Measurements from ENCODE around the gene SLC9B2. TPM values are rescaled to one million over a fixed set of nuclear protein-coding genes. Genes with fewer than 3 reads are reported as not detected.

Gene SLC9B2, protein sequence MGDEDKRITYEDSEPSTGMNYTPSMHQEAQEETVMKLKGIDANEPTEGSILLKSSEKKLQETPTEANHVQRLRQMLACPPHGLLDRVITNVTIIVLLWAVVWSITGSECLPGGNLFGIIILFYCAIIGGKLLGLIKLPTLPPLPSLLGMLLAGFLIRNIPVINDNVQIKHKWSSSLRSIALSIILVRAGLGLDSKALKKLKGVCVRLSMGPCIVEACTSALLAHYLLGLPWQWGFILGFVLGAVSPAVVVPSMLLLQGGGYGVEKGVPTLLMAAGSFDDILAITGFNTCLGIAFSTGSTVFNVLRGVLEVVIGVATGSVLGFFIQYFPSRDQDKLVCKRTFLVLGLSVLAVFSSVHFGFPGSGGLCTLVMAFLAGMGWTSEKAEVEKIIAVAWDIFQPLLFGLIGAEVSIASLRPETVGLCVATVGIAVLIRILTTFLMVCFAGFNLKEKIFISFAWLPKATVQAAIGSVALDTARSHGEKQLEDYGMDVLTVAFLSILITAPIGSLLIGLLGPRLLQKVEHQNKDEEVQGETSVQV
- 1 to 10 TPM; 6.7 to 9.7 (median 7.8) TPM for polyA plus RNA-seq (ENCODE audit: insufficient read length in 3 of 3)
- long read RNA-seq, donor 1, result 0 reads
- long read RNA-seq, donor 2, result 0 reads
- long read RNA-seq, donor 3, result 0 reads
- long read RNA-seq, donor 4, partial matches to known transcripts, result 0 of 1 reads
- long read RNA-seq, donor 4, other reads (novel, unspliced or antisense), result 0 of 1 reads
- long read RNA-seq, donor 5, result 0 reads
- long read RNA-seq, donor 6, partial matches to known transcripts, result 0 of 1 reads
- long read RNA-seq, donor 6, other reads (novel, unspliced or antisense), result 0 of 1 reads
- long read RNA-seq, donor 7, partial matches to known transcripts, result 0 of 1 reads
- long read RNA-seq, donor 7, other reads (novel, unspliced or antisense), result 0 of 1 reads
- long read RNA-seq, donor 8, result 0 reads
- long read RNA-seq, donor 9, result 0 reads
- long read RNA-seq, donor 10, partial matches to known transcripts, result 0 of 1 reads
- long read RNA-seq, donor 10, other reads (novel, unspliced or antisense), result 0 of 1 reads
- long read RNA-seq, donor 11, result 0 reads
- long read RNA-seq, donor 12, partial matches to known transcripts, result 0 of 1 reads
- long read RNA-seq, donor 12, other reads (novel, unspliced or antisense), result 0 of 1 reads
- long read RNA-seq, donor 13, partial matches to known transcripts, result 0 of 1 reads
- long read RNA-seq, donor 13, other reads (novel, unspliced or antisense), result 0 of 1 reads
- long read RNA-seq, donor 14, result 0 reads
- long read RNA-seq, donor 15, result 0 reads
- long read RNA-seq, donor 16, partial matches to known transcripts, result 0 of 3 reads
- long read RNA-seq, donor 16, other reads (novel, unspliced or antisense), result 0 of 3 reads

DNA sequence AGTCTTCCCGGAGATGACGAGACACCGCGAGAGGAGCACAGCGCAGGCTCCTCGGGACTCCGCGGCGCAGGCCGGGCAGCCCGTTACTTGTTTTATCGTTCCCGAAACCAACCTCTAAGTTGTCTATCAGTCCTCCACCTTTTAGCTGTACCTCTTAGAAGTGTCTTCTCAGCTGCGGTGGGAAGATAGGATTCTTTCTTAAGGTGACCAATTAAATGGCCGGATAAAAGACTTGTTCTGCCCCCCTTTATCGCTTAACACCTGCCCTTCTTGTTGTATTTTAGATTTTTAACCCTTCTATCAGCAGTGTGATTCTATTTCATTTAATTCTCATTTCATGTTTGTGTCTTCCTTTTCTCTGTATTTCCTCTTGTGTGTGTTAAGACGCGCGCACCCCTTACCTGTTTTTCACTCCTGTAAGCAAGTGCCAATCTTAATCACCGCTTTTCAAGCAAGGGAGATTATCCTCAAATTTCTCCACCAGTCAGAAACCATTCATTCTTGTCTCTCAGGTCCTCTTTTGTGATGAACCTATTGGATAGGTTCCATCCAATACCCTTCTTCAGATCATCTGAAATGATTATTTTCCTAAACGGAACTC, at the start of gene SLC9B2:
Gene SLC9B2 (minus strand): TSS at position 15 of the 601 bp plus-strand sequence. CDS start 9,211 bp downstream, outside the sequence.
- no peak for DNase-seq

DNA sequence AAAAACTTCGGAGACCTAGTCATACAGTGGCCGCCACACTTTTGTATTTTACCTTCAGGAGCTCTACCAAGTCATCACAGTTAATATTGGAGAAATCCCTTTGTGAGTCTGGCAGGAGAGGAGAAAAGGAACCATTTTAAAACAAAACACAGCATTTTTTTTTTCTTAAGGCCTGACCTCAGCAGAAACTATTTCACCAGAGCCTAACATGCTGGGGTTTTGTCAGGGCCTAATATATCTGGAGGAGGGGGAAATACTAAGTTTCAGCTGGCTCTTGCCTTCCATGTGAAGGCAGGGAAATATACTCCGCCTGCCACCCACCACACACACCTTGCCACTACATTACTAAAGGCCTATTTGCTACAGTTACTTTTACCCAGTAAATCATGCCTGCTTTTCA, 49.6 kb upstream of the SLC9B2 start:
- DNase-seq, result no peak

DNA sequence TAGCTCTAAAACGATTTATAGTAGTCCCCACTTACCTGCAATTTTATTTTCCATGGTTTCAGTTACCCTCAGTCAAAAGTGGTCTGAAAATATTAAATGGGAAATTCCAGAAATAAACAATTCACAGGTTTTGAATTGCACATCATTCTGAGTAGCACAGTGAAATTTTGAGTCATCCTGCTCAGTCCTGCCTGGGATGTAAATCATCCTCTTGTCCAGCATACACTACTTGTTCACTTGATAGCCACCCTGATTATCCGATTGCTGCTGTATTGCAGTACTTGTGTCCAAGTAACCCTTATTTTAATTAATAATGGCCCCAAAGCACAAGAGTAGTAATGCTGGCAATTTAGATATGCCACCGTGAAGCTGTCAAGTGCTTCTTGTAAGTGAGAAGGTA, 46.6 kb upstream of the SLC9B2 start:
- no peak for DNase-seq

DNA sequence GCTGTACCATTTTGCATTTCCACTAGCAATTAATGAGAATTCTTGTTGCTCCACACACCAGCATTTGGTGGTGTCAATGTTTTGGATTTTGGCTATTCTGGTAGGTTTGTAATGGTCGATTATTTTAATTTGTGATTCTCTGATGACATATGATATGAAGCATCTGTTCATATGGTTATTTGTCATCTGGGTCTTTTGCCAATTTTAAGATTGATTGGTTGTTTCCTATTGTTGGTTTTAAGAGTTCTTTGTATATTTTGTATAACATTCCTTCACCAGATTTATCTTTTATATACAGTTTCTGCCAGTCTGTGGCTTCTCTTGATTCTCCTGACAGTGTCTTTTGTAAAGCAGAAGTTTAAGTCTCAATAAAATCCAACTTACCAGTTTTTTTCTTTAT, 41.6 kb upstream of the SLC9B2 start:
- DNase-seq, result no peak

DNA sequence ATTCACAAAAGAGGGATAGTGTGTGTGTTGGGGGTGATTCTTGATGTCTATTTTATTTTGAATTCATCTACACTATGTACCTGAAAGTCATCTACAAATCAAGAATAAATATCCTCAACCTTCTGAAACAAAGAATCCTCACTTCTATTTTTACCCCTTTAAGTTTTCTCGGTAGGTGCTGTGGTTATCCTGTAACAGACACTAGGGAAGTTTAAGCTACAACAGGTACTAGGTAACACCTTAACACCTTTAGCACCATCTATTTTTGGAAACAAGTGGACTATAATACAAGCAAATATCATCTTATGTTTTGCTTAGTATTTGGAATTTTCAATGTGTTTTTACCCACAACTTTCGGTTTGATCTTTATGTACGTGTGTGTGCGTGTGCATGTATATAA, 35.0 kb upstream of the SLC9B2 start:
- DNase-seq, result no peak

DNA sequence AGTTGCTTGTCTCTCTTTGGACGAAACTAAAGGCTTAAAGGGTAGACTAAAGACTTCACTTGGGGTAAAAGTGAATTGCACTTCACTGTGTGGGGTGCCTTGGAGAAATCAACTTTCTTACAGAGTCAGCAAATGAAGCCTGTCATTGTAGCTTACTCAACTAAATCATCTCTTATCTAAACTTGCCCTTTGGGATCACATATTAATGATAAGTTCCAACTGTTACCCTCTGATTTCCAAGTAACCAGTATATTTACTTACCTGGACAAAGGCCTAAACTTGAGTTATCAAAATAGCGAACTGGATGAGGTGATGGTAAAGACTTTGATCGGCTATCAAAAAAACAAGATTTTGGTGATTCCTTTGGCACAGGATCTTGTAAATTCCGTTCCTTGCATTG, 32.0 kb upstream of the SLC9B2 start:
- DNase-seq, result no peak

DNA sequence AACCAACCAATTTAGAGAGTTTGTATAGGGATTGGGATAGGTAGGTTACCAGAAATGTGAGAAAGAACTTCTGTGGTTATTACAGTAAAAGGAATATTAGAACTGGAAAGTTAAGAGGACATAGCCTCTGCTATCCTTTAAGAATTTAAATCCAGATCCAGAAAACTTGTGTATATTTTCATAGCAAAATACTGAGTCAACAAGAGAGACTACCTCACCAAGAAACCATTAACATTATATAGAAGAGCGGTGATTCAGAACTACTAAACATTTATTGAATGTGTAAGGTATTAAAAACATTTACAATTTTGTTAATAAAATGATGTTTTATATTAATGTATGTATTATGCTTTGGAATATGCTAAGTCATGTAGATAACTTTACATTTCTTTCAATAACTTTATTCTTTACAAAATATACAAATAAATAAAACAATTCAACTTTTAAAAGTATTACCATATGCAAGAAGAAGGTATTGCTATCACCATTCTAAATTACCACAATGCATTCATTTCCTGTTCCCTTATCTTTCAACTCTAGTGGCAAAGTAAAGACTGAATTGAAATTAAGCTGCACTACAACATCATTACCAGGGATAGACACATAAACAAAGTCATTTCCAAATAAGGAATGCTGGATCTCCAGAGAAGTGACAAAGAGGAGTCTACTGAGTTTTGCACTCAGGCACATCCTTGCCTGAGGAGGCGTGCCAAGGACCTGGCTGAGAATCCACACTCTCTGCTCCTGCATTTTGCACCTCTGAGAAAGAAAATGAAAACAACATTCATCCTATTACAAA, 29.2 kb upstream of the SLC9B2 start:
- DNase-seq, result no peak

DNA sequence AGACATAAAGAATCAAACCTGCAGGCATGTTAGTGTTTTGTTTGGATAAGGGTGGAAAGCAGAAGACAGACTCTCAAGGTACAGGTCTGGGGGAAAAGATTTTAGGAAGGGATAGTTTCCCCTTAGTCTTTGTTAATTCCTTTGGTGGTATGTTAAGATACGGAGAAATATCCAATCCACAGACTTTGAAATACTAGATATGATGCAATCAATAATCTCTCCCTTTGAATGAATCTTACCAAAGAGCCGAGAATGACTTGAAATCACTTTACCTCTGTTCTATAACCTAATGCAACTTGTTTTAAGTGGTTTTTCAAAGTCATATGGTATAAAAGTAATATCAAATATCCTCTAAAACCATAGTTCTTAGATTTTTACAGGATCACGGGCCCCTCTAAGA, 28.3 kb upstream of the SLC9B2 start:
- no peak for DNase-seq

DNA sequence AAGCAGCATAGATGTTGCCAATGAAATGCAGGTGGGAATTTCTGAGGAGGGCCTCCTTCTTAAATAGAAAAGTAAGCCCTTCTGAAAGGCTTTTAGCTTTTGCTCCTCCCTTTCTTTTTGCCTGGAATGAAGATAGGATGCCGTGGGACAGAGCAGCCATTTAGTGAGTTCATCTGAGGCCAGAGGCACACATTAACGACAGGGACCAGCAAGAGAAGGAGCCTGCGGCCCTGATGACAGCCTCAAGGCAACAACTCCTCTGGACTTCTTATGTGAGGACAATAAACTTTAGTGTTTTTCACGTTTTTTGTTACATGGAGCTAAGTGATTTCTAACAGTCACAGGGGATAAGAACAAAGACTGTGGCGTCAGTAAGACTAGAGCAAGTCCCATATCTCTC, 24.1 kb upstream of the SLC9B2 start:
- no peak for DNase-seq

DNA sequence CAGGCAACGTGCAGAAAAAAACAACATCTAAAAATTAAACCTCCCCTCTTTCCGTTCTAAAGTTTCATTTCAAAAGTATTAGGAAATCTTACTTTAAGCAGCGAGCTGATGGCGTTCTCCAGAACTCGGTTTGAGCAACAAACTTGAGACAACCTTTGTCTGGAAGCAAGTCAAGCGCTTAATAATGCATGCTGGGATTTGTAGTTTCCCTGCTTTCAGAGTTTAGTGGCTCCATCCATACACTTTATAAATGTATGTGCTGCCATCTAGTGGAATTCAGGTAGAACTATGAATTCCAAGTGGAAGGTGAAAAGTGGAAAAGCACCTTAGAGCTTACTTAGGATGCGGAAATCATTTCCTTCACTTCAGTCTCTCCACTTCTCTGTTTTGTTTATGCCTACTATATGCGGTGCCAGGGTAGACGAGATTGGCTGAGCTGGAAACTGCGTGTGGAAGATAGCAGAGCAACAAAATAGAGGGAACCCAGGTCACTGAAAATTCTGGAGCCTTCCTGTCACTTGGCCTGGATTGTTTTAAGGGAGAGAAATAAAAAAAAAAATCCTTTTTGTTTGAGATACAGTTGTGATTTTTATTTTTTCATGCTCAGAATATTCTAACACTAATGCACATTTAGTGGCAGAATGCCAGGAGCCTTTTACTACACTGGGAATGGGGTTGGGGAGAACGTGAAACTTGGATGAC, 23.3 kb upstream of the SLC9B2 start, which contains the start of gene BDH2:
Gene BDH2 (minus strand): TSS at position 144 of the 702 bp plus-strand sequence. CDS start 3,580 bp downstream, outside the sequence.
- DNase-seq, result peak; percentile 93

DNA sequence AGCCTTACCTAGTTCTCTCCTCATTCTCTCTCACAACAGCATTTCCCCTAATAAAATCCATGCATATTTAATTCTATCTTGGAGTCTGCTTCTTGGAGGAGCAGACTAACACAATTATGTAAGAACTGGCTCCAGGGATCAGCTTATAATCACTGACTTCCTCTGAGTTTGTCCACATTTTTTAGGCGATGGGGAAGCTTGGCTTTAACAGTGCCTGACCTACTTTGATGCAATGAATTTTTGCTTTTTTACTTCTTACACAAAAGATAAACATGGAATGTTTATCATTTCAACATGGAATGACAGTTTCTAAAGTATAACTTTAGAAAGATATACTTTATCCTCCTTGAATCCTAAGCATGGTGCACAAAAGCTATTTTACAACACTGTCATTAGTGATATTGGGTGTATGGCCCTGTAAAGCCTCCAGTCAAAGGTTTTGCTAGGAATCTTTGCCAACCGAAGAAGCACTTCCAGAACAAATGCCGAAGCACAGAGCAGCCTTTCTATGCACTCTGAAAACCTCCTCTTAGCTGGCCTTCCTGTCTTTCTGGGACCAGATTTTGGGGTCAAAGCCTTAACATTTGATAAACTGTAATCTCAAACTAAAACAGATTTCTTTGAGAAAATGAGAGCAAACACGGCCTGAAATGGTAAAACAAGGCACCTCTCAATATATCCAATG, 22.3 kb upstream of the SLC9B2 start:
- DNase-seq, result peak; percentile 16

DNA sequence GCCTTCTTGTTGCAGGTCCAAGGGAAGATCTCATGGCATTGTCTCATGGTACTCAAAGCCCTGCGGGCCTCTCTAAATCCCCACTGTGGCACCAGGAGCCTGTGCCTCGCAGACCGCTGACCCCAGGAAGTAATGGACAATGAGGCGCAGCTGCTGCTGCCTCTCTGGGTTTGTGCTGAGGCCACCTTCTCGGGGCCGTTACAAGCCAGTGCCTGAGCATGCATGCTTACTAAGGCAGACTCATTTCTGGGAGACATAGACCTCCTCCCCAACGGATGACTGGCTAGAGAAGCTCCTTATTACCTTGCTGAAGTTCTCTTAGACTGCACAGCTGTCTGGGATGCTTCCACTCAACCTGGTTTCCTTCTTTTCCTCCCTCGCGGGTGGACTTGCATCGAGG, 21.8 kb upstream of the SLC9B2 start:
- DNase-seq, result peak; percentile 4

DNA sequence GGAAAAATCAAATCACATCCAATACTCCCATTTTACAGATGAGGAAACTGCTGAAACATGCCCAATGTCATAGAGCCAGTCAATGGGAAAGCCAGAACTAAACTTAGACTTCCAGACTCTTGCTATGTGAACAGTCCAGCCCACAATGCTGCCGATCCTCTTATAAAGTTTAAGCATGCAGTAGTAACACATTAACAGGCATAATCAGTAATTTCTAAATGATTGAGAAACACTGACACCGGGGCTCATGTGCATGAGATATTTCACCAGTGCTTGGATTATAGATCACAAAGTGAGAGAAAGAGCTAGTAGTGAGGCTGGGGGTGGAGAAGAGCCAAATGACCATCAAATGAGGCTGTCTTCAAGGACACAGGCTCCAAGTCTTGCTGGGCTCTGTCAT, 20.6 kb upstream of the SLC9B2 start:
- DNase-seq, result no peak

DNA sequence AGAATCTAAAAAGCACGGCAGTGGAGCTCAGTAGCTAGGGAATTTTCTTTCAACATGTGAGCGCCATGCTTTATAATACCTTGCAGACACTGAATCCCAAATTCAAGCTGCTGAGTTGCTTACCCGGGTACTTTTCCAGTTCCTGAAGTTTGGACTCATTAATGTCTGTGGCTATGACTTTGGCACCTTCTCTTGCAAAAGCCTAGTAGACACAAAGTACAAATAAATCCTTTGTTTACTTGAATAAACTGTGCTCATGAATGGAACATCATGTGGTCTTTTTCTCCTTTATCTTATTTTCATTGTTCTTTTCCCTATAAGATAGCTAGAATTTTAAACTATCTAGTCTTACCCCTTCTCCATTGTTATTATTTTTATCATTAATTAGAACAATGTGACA, 18.5 kb upstream of the SLC9B2 start:
- no peak for DNase-seq

DNA sequence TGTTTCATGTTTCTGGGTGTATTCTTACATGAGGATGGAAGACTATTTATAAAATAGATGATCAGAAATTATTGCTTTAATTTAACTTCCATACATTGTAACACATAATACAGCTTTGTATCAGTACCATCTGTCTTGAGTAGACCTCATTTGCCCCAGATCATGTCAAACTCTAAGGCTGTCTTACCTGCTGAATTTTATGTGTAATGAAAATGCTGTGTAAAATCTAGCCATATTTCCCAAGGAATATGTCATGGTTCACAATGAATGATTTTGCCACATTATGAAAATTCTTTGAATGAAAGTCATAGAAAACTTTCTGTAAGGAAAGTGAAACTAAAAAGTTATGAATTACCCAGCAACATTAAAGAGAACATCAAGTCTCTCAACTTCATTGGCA, 15.7 kb upstream of the SLC9B2 start:
- DNase-seq, result no peak

DNA sequence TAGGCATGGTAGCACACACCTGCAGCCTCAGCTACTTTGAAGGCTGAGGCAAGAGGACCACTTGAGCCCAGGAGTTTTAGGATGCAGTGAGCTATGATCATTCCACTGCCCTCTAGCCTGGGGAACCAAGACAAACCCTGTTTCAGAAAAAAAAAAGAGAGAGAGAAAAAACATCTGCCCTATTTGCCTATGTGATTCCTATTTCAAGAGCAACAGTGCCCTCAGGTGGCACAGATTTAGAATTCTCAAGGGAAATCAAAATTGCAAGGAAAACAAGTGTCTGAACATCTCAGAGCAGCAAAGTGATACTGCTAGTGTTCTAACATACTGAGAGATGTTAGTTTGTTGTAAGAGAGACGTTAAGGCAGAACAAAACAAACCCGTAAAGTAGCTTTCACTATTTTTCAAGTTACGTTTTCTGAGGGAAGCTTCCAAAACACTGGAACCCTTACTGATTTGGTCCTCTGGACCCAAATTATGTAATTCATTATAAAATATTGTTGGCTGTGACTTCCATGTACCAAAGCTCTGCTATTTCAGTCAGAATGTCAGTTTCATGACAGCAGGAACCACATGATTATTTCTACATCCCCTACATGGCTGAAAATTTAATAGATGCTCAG, 15.2 kb upstream of the SLC9B2 start:
- peak; percentile 61 for DNase-seq

DNA sequence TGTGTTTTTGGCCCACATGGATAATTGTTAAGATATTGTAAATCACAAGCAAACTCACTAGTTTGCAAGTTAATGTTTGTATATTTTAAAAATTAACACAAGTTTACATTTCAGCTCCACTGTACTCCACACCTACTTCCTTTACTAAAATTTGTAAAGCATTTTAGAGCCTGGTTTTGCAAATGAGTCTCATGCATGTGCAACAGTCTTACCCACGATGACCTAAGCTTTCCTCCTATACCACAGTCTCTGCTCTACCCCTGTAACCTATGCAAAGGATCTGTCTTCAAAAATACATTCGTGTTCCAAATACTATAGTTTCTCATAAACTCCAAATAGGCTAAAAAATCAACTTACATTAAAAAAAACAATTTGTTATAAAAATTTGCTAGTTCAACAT, 12.9 kb upstream of the SLC9B2 start:
- DNase-seq, result no peak

DNA sequence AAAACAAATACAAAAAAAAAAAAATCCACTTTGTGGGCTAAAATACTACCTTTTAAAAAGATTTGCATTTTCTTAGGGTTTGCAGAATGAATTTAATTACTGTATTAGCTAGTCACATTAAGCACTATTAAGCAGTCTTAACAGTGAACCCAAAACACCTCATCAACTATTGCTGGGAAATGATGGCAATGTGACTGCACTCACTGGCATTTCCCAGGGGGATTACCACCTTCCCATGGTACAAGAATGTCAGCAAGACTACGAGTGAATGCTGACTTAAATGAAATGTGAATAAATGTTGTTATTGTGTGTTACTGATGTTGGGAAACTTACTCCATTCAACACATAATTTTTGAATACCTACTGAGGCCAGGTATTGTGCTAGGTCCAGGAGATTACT, 10.0 kb upstream of the SLC9B2 start:
- no peak for DNase-seq
